Measurements from ENCODE around the gene ABCA4. TPM values are rescaled to one million over a fixed set of nuclear protein-coding genes. Genes with fewer than 3 reads are reported as not detected.

ABCA4 gene
- total RNA-seq, 1 experiment from 2014 or later: 0.29 TPM

DNA sequence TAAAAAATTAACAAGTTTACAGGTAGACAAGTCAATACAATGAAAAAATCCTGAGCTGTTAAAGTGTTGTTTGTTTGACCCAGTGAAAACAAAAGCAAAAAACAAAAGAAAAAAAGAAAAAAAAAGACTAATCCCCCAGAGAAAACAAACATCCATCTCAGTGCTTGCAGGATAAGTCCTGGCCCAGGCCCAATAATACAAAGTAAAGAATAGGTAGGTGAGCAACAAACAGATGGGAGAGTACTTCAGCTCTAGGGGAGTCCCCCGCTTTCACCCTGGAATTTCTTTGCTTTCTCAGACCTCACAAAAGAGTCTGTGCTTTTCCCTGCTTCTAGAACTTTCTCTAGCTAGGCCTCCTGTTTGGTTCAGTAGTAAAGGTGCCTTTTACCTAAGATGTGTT lies 70.3 kb downstream of the ABCA4 start:
- peak overlapping the region; percentile 68 for H3K4me2 ChIP-seq (ENCODE audit: low read length)
- peak overlapping the region; percentile 28; the same call in 1 of the 2 replicates for H3K4me3 ChIP-seq (ENCODE audit: low read length)
- no peaks in the 10 kb centered on the region for H3K9me2 ChIP-seq (replicated peaks; ENCODE audit: low read length)
- H3K36me3 ChIP-seq (ENCODE audit: low read depth, low read length): no peaks in the 10 kb centered on the region
- 0 out of 2 replicates have a peak overlapping the region, but pooled peaks have one; percentile 1 for H3K9ac ChIP-seq (ENCODE audit: low read length)
- intact Hi-C loops (cut with micrococcal nuclease): loop anchor here (2.0 kb wide), 1 partner anchor 18 kb away; no protein-coding TSS in a partner anchor
- H2AFZ ChIP-seq (ENCODE audit: low read length): peak overlapping the region; percentile 25; the same call in 1 of the 2 replicates
- CTCF ChIA-PET: interaction anchor here (0.5 to 1.0 kb wide), 3 partner anchors 11 to 285 kb away, joined by 3 to 10 read pairs (median 4); no protein-coding TSS in a partner anchor
- BruUV-seq (replicated peaks): no TSS peak
- no peaks in the 10 kb centered on the region for H3K79me2 ChIP-seq (ENCODE audit: low read length)
- no peaks in the 10 kb centered on the region for H3K9me3 ChIP-seq (ENCODE audit: low read length)
- DNase-seq (peak; percentile 57), ATAC-seq (peak; percentile 16)
- no peaks in the 10 kb centered on the region for H4K20me1 ChIP-seq (ENCODE audit: low read length)
- POLR2A ChIA-PET (ENCODE audit: unreplicated experiment): no interaction called here
- no peaks in the 10 kb centered on the region for H3K27me3 ChIP-seq (ENCODE audit: low read length)
- peak overlapping the region; percentile 53 for H3K27ac ChIP-seq (ENCODE audit: low read length)
- peaks cover 12% of the 10 kb centered on the region for H3F3A ChIP-seq (ENCODE audit: low read length, unreplicated experiment)
- H3K4me1 ChIP-seq (ENCODE audit: insufficient read depth, low read length): peaks cover 42% of the 10 kb centered on the region
- TF ChIP-seq CTCF (conservative IDR thresholded peaks at IDR 0.05; ENCODE audit: low read depth, low read length): no peak
- no peak for TF ChIP-seq EZH2phosphoT487 (IDR thresholded peaks at IDR 0.05; ENCODE audit: borderline replicate concordance, low read length)

- peak overlapping the region; percentile 62 for H2AFZ ChIP-seq (ENCODE audit: low read length)
- no peaks in the 10 kb centered on the region for H3K36me3 ChIP-seq (ENCODE audit: low read depth, low read length)
- BruUV-seq (replicated peaks): no TSS peak
- ChIA-PET POLR2A (ENCODE audit: unreplicated experiment) (interaction anchor here (0.6 kb wide), 1 partner anchor 18 kb away, joined by 3 read pairs; no protein-coding TSS in a partner anchor), CTCF (interaction anchor here (0.5 to 1.0 kb wide), 4 partner anchors 11 to 286 kb away, joined by 3 to 10 read pairs (median 4); no protein-coding TSS in a partner anchor)
- H4K20me1 ChIP-seq (ENCODE audit: low read length): no peaks in the 10 kb centered on the region
- H3K4me2 ChIP-seq (ENCODE audit: low read length): peak overlapping the region; percentile 68
- no peak overlapping the region for H3K9ac ChIP-seq (ENCODE audit: low read length)
- H3K79me2 ChIP-seq (ENCODE audit: low read length): no peaks in the 10 kb centered on the region
- no peaks in the 10 kb centered on the region for H3K9me3 ChIP-seq (ENCODE audit: low read length)
- TF ChIP-seq EZH2phosphoT487 (IDR thresholded peaks at IDR 0.05; ENCODE audit: borderline replicate concordance, low read length): no peak
- TF ChIP-seq EZH2 (IDR thresholded peaks at IDR 0.05; ENCODE audit: low read length, unreplicated experiment): no peak
- TF ChIP-seq CTCF (conservative IDR thresholded peaks at IDR 0.05; ENCODE audit: low read depth, low read length): no peak
- peaks cover 12% of the 10 kb centered on the region for H3F3A ChIP-seq (ENCODE audit: low read length, unreplicated experiment)
- peak; percentile 82 for DNase-seq
- no peak overlapping the region; the same call in 1 of the 2 replicates for H3K4me3 ChIP-seq (ENCODE audit: low read length)
- H3K27ac ChIP-seq (ENCODE audit: low read length): peak overlapping the region; percentile 53
- peaks cover 42% of the 10 kb centered on the region for H3K4me1 ChIP-seq (ENCODE audit: insufficient read depth, low read length)
- ATAC-seq: peak; percentile 56
- no peaks in the 10 kb centered on the region for H3K27me3 ChIP-seq (ENCODE audit: low read length)
- intact Hi-C loops (cut with micrococcal nuclease): loop anchor here (2.0 kb wide), 1 partner anchor 19 kb away; no protein-coding TSS in a partner anchor
- no peaks in the 10 kb centered on the region for H3K9me2 ChIP-seq (replicated peaks; ENCODE audit: low read length)
Measured at GRCh38 chr1:94050254-94050653, 70.7 kb downstream of the ABCA4 start.

- Histone ChIP-seq H3K27ac (ENCODE audit: low read length) (peak overlapping the region; percentile 53), H4K20me1 (ENCODE audit: low read length) (no peaks in the 10 kb centered on the region), H3K9ac (ENCODE audit: low read length) (no peak overlapping the region), H3F3A (ENCODE audit: low read length, unreplicated experiment) (peaks cover 12% of the 10 kb centered on the region), H3K4me1 (ENCODE audit: insufficient read depth, low read length) (peaks cover 43% of the 10 kb centered on the region), H3K9me3 (ENCODE audit: low read length) (no peaks in the 10 kb centered on the region), H3K36me3 (ENCODE audit: low read depth, low read length) (no peaks in the 10 kb centered on the region), H3K4me3 (ENCODE audit: low read length) (no peak overlapping the region; the same call in 1 of the 2 replicates), H3K4me2 (ENCODE audit: low read length) (peak overlapping the region; percentile 68), H3K27me3 (ENCODE audit: low read length) (no peaks in the 10 kb centered on the region), H2AFZ (ENCODE audit: low read length) (peak overlapping the region; percentile 62), H3K79me2 (ENCODE audit: low read length) (no peaks in the 10 kb centered on the region), H3K9me2 (replicated peaks; ENCODE audit: low read length) (no peaks in the 10 kb centered on the region)
- TF ChIP-seq CTCF (conservative IDR thresholded peaks at IDR 0.05; ENCODE audit: low read depth, low read length) (no peak), EZH2 (IDR thresholded peaks at IDR 0.05; ENCODE audit: low read length, unreplicated experiment) (no peak), EZH2phosphoT487 (IDR thresholded peaks at IDR 0.05; ENCODE audit: borderline replicate concordance, low read length) (no peak)
- no peak for ATAC-seq
- no TSS peak for BruUV-seq (replicated peaks)
- intact Hi-C loops (cut with micrococcal nuclease): loop anchor here (2.0 kb wide), 1 partner anchor 19 kb away; no protein-coding TSS in a partner anchor
- CTCF ChIA-PET: interaction anchor here (0.6 to 0.8 kb wide), 2 partner anchors 10 to 286 kb away, joined by 3 read pairs; no protein-coding TSS in a partner anchor
- no peak for DNase-seq
- POLR2A ChIA-PET (ENCODE audit: unreplicated experiment): interaction anchor here (0.6 kb wide), 1 partner anchor 18 kb away, joined by 3 read pairs; no protein-coding TSS in a partner anchor
Measured at GRCh38 chr1:94049791-94050190, 71.2 kb downstream of the ABCA4 start.
